Memory B cell (primary cell): Measurements from ENCODE around the gene MPL.
"Not testable (repeated sequence)": the region's sequence is repeated elsewhere in the genome, so short reads cannot be mapped to it uniquely, and the experiment has no call there.

Experiments
- ATAC-seq: fragments of 150-1000 bp; cut with Tn5 transposase; 2 replicates; pipeline ENCODE4 v1.10.0; 2021; ENCODE audit warnings: low read depth, mild to moderate bottlenecking, moderate library complexity
- DNase-seq, 2 donors: peaks; one replicate each; pipeline ENCODE4 v3.0.0; 2022; ENCODE audit warnings: low spot score in 2 of 2
- H3K27ac Mint-ChIP-seq: one replicate; pipeline ENCODE4 v1.8.0; 2022; ENCODE audit warnings: mild to moderate bottlenecking, moderate library complexity, mixed read lengths
- H3K27me3 Mint-ChIP-seq: one replicate; pipeline ENCODE4 v1.8.0; 2022; ENCODE audit warnings: mixed read lengths
- H3K36me3 Mint-ChIP-seq: one replicate; pipeline ENCODE4 v1.8.0; 2022; ENCODE audit warnings: mild to moderate bottlenecking, mixed read lengths
- H3K4me1 Mint-ChIP-seq: one replicate; pipeline ENCODE4 v1.8.0; 2022; ENCODE audit warnings: mixed read lengths
- H3K4me3 Mint-ChIP-seq: one replicate; pipeline ENCODE4 v1.8.0; 2022; ENCODE audit warnings: mild to moderate bottlenecking, moderate library complexity, mixed read lengths
- H3K9me3 Mint-ChIP-seq: one replicate; pipeline ENCODE4 v1.8.0; 2022; ENCODE audit warnings: mixed read lengths

Gene MPL

GRCh38 chr1:43363935-43364525, 26.4 kb downstream of the MPL start:
- Mint-ChIP-seq H3K27me3 (no peaks in the 10 kb centered on the region), H3K4me1 (peaks cover 33% of the 10 kb centered on the region), H3K4me3 (no peak overlapping the region), H3K27ac (peak overlapping the region; percentile 14), H3K36me3 (peaks cover 30% of the 10 kb centered on the region), H3K9me3 (no peaks in the 10 kb centered on the region)
- DNase-seq (no peak), ATAC-seq (no peak)

GRCh38 chr1:43365678-43366077, 28.1 kb downstream of the MPL start:
- Mint-ChIP-seq H3K27ac (peak overlapping the region; percentile 90), H3K4me3 (peak overlapping the region; percentile 19), H3K36me3 (peaks cover 30% of the 10 kb centered on the region), H3K27me3 (no peaks in the 10 kb centered on the region), H3K9me3 (no peaks in the 10 kb centered on the region), H3K4me1 (peaks cover 34% of the 10 kb centered on the region)
- ATAC-seq (no peak), DNase-seq (no peak)

GRCh38 chr1:43366179-43366578, 28.6 kb downstream of the MPL start:
- Mint-ChIP-seq H3K27ac (peak overlapping the region; percentile 90), H3K4me3 (peak overlapping the region; percentile 21), H3K27me3 (no peaks in the 10 kb centered on the region), H3K4me1 (peaks cover 37% of the 10 kb centered on the region), H3K36me3 (peaks cover 30% of the 10 kb centered on the region), H3K9me3 (no peaks in the 10 kb centered on the region)
- DNase-seq = no peak
- ATAC-seq = no peak

GRCh38 chr1:43366601-43367025, 29.0 kb downstream of the MPL start:
- Mint-ChIP-seq H3K4me1 (peaks cover 37% of the 10 kb centered on the region), H3K4me3 (peak overlapping the region; percentile 89), H3K9me3 (no peaks in the 10 kb centered on the region), H3K36me3 (peaks cover 26% of the 10 kb centered on the region), H3K27me3 (no peaks in the 10 kb centered on the region), H3K27ac (peak overlapping the region; percentile 90)
- DNase-seq (no peak), ATAC-seq (no peak)

- Mint-ChIP-seq H3K4me3 (peak overlapping the region; percentile 89), H3K9me3 (no peaks in the 10 kb centered on the region), H3K27me3 (no peaks in the 10 kb centered on the region), H3K36me3 (peaks cover 20% of the 10 kb centered on the region), H3K27ac (peak overlapping the region; percentile 90), H3K4me1 (peaks cover 37% of the 10 kb centered on the region)
- DNase-seq = peak in 1 of 2 donors; percentile 45
- ATAC-seq = peak; percentile 14
These were observed 29.6 kb downstream of the MPL start for GRCh38 chr1:43367026-43367903.

GRCh38 chr1:43367904-43368645, 30.5 kb downstream of the MPL start, which contains the start of gene ELOVL1:
Gene ELOVL1, minus strand, starts transcription at chr1:43368011. Its CDS starts 2,402 bp downstream, at chr1:43365609.
- H3K4me1 Mint-ChIP-seq = peaks cover 37% of the 10 kb centered on the region
- H3K27me3 Mint-ChIP-seq = no peaks in the 10 kb centered on the region
- no peaks in the 10 kb centered on the region for H3K9me3 Mint-ChIP-seq
- H3K27ac Mint-ChIP-seq = peak within 1 kb of the TSS; percentile 90
- peaks cover 13% of the 10 kb centered on the region for H3K36me3 Mint-ChIP-seq
- peak within 1 kb of the TSS; percentile 90 for H3K4me3 Mint-ChIP-seq
- ATAC-seq (peak; percentile 82), DNase-seq (peak; percentile 80 to 83)

- H3K27ac Mint-ChIP-seq = peak overlapping the region; percentile 87
- no peaks in the 10 kb centered on the region for H3K27me3 Mint-ChIP-seq
- no peak for DNase-seq
- peaks cover 37% of the 10 kb centered on the region for H3K4me1 Mint-ChIP-seq
- H3K36me3 Mint-ChIP-seq = peaks cover 12% of the 10 kb centered on the region
- H3K9me3 Mint-ChIP-seq = no peaks in the 10 kb centered on the region
- H3K4me3 Mint-ChIP-seq = peak overlapping the region; percentile 90
- no peak for ATAC-seq
These were observed 31.0 kb downstream of the MPL start for GRCh38 chr1:43368646-43369020.

- not testable (repeated sequence) for ATAC-seq, H3K9me3 Mint-ChIP-seq, DNase-seq, H3K27ac Mint-ChIP-seq, H3K4me3 Mint-ChIP-seq, H3K27me3 Mint-ChIP-seq, H3K36me3 Mint-ChIP-seq
- H3K4me1 Mint-ChIP-seq = peaks cover 33% of the 10 kb centered on the region
These were observed 32.2 kb downstream of the MPL start for GRCh38 chr1:43369779-43370178.

- DNase-seq = no peak
- peaks cover 29% of the 10 kb centered on the region for H3K4me1 Mint-ChIP-seq
- peaks cover 3% of the 10 kb centered on the region for H3K36me3 Mint-ChIP-seq
- no peaks in the 10 kb centered on the region for H3K27me3 Mint-ChIP-seq
- H3K4me3 Mint-ChIP-seq = no peak overlapping the region
- H3K9me3 Mint-ChIP-seq = no peaks in the 10 kb centered on the region
- no peak overlapping the region for H3K27ac Mint-ChIP-seq
- ATAC-seq = no peak
These were observed 32.9 kb downstream of the MPL start for GRCh38 chr1:43370564-43370963.

- ATAC-seq (no peak), DNase-seq (no peak)
- Mint-ChIP-seq H3K27ac (no peak overlapping the region), H3K4me3 (no peak overlapping the region), H3K9me3 (no peaks in the 10 kb centered on the region), H3K4me1 (peaks cover 19% of the 10 kb centered on the region), H3K27me3 (no peaks in the 10 kb centered on the region), H3K36me3 (no peaks in the 10 kb centered on the region)
These were observed 34.6 kb downstream of the MPL start for GRCh38 chr1:43372172-43372571.

- DNase-seq = no peak
- Mint-ChIP-seq H3K4me3 (no peak overlapping the region), H3K27me3 (no peaks in the 10 kb centered on the region), H3K36me3 (no peaks in the 10 kb centered on the region), H3K27ac (no peak overlapping the region), H3K4me1 (peaks cover 16% of the 10 kb centered on the region), H3K9me3 (no peaks in the 10 kb centered on the region)
- ATAC-seq = no peak
These were observed 35.7 kb downstream of the MPL start for GRCh38 chr1:43373066-43373940.

- Mint-ChIP-seq H3K27ac (no peak overlapping the region), H3K4me1 (peaks cover 5% of the 10 kb centered on the region), H3K4me3 (no peak overlapping the region), H3K36me3 (peaks cover 10% of the 10 kb centered on the region), H3K27me3 (no peaks in the 10 kb centered on the region), H3K9me3 (no peaks in the 10 kb centered on the region)
- ATAC-seq (no peak), DNase-seq (no peak)
These were observed 39.2 kb downstream of the MPL start for GRCh38 chr1:43376723-43377235.

- Mint-ChIP-seq H3K4me1 (peaks cover 5% of the 10 kb centered on the region), H3K9me3 (no peaks in the 10 kb centered on the region), H3K27ac (no peak overlapping the region), H3K4me3 (no peak overlapping the region), H3K27me3 (no peaks in the 10 kb centered on the region), H3K36me3 (peaks cover 13% of the 10 kb centered on the region)
- ATAC-seq (no peak), DNase-seq (no peak)
These were observed 40.2 kb downstream of the MPL start for GRCh38 chr1:43377831-43378230.
